IPS-NIHi11 (cell line): ENCODE results near the gene UBE2Z.
"Not testable (repeated sequence)": the region's sequence is repeated elsewhere in the genome, so short reads cannot be mapped to it uniquely, and the experiment has no call there.

Experiments
- DNase-seq: peaks from one replicate; pipeline ENCODE4 v3.0.0; 2012; ENCODE audit warnings: mixed read lengths, low spot score

UBE2Z gene

DNA sequence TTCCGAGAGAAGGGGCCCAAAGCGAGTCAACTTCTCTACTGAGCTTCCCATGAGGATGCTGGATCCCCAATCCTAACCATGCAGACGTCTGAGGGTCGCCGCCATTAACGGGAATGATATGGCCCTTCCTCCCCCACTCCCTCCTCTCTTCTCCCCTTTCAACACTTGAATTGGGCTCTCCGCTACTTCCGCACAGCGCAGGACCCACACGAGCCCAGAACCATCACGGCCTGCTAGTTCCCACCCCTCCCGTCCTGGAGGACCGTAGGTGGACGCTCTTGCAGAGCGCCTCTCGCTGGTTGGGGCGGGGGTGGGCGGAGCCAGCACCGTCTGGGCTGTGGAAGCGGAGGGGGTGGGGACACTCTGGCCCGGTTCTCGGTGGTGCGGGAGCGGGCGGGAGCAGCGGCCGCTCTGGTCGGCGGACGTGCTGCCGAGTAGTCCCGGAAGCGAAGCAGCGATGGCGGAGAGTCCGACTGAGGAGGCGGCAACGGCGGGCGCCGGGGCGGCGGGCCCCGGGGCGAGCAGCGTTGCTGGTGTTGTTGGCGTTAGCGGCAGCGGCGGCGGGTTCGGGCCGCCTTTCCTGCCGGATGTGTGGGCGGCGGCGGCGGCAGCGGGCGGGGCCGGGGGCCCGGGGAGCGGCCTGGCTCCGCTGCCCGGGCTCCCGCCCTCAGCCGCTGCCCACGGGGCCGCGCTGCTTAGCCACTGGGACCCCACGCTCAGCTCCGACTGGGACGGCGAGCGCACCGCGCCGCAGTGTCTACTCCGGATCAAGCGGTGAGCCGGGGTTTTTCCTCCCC lies at the start of gene UBE2Z:
Gene UBE2Z, plus strand, starts transcription at position 361 of the 797 bp plus-strand sequence. Its CDS starts 97 bp downstream, at position 458.
- DNase-seq = peak; percentile 95

DNA sequence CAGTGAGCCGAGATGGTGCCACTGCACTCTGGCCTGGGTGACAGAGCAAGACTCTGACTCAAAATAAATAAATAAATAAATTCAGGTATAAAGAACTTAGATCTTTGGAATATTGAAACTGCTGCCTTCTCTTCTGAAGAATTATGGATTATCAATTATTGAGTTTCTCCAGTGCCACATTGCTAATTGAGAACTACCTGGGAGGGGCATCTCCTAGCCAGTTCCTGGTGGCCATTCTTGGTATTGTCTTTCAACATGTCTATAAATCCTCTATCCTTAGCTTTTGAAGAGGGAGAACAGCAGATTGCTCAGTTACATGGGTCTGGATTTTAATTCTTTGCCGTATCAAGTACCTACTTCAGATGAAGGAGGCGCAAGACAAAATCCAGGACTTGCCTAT lies 48.2 kb upstream of the UBE2Z start:
- no peak for DNase-seq

DNA sequence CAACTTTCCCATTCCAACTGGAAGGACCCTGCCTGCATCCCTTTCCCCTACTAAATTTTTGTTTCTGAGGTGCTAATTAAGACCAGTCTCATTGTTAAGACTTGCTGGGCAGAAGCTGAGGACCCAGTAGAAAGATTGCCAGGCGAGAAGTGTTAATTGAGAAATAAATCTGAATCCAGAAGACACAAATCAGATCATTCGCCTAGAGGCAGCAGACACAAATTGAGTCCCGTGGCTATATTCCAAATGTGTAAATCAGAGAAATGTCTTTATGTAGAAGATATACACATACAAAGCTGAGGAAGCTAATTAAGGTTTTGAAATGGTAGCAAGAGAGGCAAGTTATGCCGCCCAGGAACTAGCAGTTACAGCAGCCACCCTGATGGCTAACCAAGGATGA lies 47.8 kb upstream of the UBE2Z start:
- DNase-seq = no peak

DNA sequence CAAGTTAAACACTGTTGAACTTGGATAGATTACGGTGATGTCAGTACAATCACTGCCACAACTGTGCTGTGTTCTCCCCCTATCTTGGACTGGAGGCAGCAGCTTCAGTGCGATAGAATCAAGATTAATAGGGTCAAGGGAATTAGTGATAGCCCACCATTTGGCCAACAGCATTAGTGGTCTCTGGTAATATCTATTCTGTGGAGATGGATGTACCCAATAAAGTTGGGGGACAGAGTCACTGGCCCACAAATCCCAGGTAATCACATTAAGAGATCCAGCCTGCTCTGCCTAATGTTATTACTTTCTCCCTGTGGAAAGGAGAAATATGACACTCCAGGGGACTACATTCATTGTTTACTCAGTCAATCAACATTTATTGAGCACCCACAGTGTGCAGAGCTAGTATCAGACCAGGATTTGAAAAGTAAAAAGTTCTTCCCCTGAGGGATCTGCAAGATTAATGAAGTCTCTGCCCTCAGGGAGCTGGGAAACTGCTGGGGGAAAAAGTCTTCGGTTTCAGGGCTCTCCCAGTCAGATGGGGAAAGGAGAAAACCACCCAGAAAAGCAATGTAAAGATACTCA lies 39.2 kb upstream of the UBE2Z start:
- DNase-seq = no peak

DNA sequence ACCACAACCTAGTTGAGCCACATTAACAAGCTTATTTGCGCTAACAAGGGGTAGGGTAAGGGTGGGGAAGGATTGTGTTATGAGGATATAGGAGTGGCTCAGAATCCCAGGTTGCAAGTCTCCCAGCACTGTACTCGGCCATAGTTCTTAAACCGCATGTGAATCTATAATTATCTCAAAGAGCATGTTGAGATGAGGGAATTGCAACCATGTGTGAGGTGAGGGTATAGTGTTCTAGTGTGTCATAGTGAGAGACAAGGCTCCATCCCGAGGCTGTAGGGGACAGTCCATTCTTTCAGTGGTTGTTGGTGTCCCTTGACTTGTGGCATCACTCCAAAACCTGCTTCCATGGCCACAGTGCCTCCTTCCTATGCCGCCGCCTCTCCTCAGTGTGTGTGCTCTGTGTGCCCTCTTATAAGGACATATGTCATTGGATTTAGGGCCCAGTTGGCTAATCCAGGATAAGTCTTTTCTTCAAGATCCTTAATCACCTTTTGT lies 38.3 kb upstream of the UBE2Z start:
- DNase-seq = no peak

DNA sequence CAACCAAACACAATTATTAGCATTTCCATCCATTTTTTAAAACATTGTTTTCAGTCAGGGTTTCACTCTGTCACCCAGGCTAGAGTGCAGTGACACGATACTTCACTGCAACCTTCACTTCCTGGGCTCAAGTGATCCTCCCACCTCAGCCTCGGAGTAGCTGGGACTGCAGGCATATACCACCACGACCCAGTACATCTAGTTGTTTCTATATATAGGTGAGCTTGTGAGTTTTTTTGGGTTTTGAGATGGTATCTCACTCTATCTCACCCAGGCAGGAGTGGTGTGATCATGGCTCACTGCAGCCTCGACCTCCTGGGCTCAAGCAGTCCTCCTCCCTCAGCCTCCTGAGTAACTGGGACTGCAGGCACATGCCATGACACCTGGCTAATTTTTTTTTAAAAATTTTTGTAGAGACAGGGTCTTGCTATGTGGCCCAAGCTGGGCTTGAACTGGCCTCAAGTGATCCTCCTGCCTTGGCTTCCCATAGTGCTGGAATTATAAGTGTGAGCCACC lies 37.1 kb upstream of the UBE2Z start:
- no peak for DNase-seq

DNA sequence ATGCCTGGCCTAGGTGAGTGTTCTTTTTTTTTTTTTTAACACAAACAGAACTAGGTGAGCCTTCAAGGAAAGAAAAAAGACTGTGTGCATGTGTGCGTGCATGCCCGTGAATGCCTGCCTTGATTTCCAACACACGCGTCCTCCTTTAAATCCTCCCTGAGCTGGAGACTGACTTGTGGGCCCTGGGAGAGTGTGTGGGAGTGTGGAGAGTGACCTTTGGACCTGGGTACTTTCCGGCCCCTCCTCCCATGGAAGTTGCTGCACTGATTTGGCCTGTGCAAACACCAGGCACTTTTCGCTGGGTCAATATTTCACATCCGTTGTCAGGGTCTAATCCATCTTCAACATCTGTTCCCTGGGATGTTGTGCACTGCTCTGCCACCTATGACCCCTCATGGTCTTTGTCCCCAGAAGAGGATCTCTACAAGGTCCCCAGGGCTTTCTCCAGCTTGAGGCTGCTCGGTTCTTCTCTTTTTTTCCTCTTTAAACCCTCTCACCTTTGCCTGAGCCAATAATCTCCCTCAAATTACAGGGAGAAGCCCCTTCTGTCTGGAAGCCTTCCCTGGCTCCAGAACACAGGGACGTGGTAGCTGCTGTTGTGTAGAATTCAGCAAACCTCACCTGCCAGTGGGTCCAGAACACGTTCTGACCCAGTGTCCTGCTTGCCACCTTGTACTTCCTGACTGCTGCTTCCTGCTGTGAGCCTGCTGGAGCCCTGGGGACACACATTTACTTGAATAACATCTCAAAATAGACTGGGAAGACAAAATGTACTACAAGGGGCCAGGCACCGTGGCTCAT lies 36.5 kb upstream of the UBE2Z start:
- DNase-seq = no peak

DNA sequence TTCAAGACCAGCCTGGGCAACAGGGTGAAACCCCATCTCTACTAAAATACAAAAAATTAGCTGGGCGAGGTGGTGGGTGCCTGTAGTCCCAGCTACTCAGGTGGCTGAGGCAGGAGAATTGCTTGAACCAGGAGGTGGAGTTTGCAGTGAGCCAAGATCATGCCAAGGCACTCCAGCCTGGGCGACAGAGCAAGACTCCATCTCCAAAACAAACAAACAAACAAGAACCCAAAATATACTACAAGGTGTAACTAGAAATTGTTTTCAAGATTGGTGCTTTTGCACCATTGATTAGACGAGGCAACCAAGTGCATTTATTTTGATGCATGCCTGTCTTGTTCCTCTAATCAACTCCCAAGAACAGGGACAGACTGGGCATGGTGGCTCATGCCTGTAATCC lies 35.8 kb upstream of the UBE2Z start:
- not testable (repeated sequence) for DNase-seq

DNA sequence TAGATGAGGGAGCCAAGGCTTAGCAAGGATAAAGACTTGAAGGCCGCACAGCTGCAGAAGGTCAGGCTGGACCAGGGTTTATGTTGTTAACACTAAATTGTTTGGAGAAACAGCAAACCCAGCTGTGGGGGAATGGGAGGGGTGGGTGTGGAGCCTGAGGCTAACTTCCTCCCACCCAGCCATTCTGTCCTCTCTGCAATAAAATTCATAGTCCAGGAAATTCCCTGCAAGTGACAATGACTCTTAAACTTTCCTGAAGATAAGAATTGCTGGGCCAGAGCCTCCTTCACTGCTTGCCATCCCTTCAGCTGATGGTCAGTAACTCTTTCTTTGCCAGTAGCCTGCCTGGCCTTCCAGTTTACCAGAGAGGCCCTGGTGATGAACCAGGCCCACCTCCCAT lies 35.0 kb upstream of the UBE2Z start:
- DNase-seq = no peak

DNA sequence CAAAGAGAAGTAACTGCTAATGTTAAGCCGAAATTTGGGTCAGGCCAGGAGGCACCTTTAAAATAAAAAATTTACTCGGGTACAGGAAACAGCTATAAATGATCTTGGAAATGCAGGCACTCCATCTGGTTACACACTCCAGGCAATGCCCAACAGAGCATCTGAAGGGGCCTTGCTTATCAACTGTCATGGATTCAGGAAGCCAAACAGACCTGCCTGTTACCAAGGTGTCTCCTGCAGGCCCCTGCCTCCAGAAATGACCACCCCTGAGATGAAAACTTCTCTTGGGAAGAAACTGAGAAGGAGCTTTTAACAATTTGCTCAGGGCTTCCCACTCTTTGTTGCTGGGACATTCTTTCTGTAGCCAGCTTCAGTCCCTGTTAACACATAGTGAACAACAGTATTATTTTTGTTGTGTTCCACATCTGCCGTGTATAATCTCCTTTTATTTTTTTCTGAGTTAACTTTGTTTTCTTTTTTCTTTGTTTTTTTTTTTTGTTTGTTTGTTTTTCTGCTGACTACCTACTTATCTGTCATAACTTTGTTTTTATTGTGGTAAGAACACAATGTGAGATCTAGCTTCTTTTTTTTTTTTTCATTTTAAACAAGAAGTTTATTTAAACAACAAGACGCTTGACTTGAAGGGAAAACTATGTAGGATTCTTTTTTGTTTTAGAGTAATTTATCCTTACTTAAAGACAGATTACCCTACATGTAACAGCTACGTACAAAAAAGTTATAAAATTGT lies 34.3 kb upstream of the UBE2Z start:
- no peak for DNase-seq

DNA sequence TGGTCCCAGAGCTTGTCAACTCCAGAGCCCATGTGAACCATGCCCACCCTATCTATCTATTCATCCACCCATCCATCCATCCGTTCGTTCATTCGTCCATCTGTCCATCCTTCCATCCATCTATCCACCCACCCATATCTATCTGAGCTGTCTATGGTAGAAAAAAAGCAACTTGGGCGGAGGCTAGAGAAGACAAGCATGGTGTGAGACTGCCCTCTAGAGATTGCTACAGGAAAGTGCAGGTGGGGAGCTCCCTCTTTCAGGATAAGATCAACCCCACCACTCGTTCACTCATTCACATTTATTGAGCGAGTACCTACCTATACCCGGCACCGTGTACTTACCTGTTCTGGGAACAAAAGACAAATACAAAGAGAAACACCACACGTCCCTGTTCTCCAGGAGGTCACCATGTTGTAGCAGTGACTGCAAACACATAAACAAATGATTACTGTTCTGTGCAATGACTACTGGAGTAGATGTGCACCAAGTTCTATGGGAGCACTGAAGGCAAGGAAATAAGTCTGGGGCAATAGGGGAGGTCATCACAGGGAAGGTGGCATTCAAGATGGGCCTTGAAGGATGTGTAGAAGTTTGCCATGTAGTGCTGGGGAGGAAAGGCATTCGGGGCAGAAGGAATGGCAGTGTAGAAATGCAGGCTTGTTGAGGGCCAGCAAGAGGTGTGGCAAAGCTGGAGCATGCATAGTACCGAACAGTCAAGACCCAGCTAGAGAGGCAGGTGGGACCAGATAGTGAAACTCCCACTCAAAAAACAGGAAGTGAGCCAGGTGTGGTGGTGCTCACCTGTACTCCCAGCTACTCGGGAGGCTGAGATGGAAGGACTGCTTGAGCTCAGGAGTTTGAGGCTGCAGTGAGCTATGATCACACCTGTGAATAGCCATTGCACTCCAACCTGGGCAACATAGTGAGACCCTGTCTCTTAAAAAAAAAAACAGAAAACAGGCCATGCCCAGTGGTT lies 29.0 kb upstream of the UBE2Z start:
- peak; percentile 84 for DNase-seq

DNA sequence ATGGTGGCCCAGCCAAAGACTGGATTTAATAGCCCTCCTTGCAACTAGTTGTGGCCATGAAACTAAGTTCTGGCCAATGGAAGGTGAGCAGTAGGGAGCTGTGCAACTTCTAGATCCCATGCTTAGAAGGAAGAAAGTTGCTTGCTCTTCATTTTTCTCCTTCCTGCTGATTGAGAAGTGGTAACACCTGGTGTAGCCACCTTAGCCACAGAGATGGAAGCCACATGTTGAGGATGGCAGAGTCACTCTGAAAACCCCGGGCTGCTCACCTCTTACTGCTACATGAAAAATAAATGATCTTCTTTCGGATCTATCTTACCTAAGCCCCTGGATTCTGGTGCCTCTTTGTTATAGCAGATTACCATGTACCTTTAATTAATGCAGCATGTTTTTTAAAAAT lies 25.9 kb upstream of the UBE2Z start:
- DNase-seq = no peak

DNA sequence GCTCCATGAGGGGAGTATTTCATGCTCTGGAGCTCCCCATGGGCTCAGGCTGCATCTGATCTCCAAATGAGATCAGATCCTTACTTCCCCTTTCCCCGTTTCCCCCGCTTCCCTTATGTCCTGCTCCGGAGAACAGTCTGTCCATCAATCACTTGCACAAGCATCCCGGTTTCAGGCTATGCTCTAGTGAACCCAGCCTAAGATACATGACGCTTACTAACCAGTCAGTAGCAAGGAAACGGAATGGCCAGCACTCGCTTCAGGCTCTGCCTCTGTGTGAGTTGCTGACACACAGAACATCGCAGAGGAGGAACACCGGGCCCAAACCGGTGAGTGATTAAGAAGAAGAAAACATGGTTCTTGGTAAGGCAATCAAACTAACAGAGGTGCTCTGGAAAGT lies 25.0 kb upstream of the UBE2Z start:
- DNase-seq = no peak

DNA sequence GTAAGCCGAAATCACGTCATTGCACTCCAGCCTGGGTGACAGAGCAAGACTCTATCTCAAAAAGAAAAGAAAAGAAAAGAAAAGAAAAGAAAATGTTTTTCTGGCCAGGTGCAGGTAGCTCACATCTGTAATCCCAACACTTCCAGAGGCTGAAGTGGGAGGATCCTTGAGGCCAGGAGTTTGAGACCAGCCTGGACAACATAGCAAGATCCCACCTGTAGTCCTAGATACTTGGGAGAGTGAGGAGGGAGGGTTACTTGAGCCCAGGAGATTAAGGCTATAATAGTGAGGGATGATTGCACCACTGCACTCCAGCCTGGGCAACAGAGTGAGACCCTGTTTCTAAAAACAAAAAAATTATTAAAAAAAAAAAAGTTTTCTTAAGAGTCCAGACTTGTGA lies 18.1 kb upstream of the UBE2Z start:
- DNase-seq = no peak

DNA sequence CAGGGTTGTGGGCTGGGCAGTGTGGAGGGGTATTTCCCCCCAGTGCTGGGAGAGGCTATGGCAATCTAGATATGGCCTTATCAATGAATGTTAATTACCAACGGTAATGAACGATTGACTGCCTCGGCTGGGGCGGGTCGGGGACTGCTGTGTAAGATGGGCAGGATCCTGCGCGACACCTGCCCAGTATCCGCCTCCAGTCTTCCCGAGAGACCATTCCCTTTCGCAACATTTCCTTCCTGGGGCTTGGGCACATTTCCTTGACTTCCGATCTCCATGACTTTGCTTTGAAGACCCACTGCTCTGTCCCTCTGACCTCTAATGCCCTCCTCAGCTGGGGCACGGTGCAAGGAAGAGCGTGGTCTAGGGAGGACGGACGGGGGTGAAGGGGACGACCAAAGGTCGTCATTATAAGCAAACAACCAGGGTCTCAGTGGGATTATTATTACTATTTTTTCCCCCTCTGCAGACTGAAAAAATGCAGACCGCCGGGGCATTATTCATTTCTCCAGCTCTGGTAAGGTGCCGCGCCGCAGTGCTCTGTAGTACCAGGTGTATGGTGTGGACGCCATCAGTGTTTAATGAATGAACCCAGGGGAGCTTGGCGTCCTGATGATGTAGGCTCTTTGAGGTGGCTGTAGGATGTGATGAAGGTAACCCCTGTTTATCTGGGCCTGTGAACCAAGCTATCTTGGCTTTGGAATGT lies 15.1 kb upstream of the UBE2Z start:
- no peak for DNase-seq

DNA sequence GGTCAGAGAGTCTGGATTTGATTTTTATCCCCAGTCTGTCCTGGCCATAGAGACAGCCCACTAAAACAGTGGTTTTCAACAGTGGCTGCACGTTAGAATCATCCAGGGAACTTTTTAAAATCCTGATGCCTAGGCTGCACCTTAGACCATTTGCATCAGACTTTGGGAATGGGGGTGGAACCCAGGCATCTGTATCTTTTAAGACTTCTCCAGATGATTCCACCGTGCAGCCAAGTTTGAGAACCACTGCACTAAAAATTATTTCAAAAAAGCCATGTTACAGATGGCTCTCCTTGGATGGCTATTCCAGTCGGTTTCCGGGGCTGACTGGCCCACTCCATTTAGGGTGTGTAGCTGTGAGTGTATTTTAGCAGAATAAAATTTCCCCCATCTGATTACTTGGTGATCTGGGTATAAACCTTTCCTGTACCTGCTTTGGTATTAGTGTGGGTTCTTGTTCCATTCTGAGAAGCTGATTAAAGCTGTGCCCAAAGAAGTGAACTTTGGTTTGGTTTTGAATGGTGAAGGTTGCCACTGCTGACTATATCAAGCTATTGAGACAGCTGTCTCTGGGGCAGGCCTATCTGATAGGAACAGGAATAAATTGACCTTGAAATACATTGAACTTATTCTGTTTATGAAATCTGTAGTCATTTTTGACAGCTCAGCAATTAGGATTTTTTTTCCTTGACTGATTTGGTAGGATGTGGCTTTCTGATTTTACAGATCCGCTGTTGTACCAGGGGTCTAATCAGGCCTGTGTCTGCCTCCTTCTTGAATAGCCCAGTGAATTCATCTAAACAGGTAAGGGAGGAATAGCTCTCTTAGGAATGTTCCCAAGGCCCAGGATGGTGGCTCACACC lies 14.3 kb upstream of the UBE2Z start:
- DNase-seq = no peak

DNA sequence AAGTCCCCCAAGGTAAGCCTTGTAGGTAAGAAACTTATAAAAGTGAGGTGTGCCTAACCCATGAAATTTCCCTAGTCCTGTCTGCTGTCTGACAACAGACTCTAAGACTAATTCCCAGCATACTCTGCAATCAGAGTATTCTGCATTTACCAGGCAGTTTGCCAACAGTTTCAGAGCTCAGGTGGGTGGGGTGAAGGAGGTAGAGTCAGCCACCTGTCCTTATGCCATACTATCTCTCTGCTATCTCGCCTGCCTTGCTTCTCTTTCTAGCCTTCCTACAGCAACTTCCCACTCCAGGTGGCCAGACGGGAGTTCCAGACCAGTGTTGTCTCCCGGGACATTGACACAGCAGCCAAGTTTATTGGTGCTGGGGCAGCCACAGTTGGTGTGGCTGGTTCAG lies 13.3 kb upstream of the UBE2Z start:
- no peak for DNase-seq

DNA sequence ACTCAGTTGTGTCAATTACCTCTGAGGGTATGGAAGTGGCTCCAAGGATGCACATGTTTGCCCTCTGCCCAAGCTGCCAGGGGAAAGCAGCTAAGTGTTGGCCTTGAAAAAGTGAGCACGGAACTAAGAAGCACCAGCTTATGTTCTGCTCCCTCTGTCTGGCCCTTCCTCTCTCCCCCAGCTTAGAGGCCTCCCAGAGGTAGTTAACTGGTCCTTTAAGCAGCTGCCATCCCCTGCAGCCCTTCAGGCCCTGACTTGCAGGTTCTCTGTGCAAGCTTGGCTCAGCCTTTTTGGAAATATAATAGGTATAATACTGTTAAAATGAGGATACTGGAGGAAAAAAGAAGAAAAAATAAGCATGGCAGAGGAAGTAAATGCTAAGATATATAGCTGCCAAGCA lies 7.0 kb upstream of the UBE2Z start:
- no peak for DNase-seq

DNA sequence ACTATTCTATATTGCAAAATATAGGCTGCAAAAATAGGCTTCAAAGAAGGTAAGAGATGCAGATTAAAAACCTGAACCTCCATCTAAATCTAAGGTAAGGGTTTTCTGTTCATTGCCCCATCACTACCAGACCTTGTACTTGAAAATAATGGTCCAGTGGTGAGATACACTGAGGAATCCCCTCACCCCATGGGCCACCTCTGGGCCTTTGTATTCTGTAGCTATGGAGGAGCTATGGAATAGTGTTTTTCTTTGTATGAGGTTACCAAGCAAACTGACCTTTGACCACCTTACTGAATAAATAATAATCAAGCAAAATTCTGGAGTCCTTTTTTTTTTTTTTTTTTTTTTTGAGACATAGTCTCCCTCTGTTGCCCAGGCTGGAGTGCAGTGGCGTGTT lies 4.8 kb upstream of the UBE2Z start:
- no peak for DNase-seq
